Glomerular endothelial cell (primary cell): Measurements from ENCODE around the gene TNK2. TPM values are rescaled to one million over a fixed set of nuclear protein-coding genes. Genes with fewer than 3 reads are reported as not detected.
"Not testable (repeated sequence)": the region's sequence is repeated elsewhere in the genome, so short reads cannot be mapped to it uniquely, and the experiment has no call there.

Experiments used
- DNase-seq: peaks from one replicate; pipeline ENCODE4 v3.0.0-alpha.2; 2011; ENCODE audit warnings: low read depth, low spot score; ENCODE audit errors: extremely low read depth
- total RNA-seq: library from RNA; depleted of rRNA; stranded (reverse); fragments of >200 nt; gene quantifications from 2 replicates; pipeline ENCODE4 v1.2.3, GENCODE V29; 2015

TNK2 gene
- total RNA-seq, 1 donor from 2014 or later = 40.9 TPM

GRCh38 chr3:195824425-195825190 is 83.7 kb downstream of the TNK2 start:
- DNase-seq = not testable (repeated sequence)

GRCh38 chr3:195823999-195824398 is 84.4 kb downstream of the TNK2 start:
- no peak for DNase-seq

GRCh38 chr3:195823280-195823679 is 85.1 kb downstream of the TNK2 start:
- no peak for DNase-seq

GRCh38 chr3:195822131-195822696 is 86.1 kb downstream of the TNK2 start:
- DNase-seq = no peak

- no peak for DNase-seq
Observed at GRCh38 chr3:195821403-195822130, 86.8 kb downstream of the TNK2 start.

GRCh38 chr3:195820901-195821300 is 87.5 kb downstream of the TNK2 start:
- DNase-seq = no peak

DNA sequence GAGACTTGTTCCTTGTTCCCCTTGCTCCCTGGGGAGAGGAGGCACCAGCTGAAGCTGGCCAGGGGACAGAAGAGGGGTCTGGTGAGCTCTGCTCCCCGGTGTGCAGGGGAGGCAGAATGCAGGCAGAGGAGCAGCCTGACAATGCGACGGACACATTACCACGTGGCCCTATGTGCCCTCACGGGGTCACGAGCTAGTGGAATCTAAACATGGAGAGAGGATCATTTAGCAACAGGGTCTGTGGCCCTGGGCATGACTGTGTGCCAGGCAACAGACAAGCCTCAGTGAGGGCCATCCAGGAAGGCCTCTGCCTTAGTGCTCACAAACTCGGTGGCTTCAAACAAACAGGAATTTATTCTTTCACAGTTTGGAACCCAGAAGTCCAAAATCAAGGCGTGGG is 88.2 kb downstream of the TNK2 start:
- DNase-seq = no peak

DNA sequence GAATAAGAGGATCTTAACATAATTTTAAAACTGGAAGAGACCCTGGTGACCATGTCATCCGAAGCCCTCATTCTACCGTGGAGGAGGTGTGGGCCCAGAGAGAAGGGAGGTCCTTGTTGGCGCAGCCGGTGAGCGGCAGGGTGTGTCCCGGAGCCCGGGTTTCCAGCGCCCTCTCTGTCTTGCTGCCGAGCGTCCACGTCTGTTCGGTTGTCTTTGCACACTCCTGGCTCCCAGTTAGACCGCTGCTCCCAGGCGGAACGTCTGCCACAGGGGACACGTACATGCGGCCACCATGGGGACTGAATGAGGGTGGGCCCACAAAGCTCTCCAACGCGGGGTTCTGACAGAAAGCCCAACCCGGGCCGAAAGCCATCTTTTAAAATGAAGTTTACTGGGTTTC is 90.0 kb downstream of the TNK2 start:
- no peak for DNase-seq

GRCh38 chr3:195817578-195818135 is 90.7 kb downstream of the TNK2 start:
- DNase-seq = no peak

DNA sequence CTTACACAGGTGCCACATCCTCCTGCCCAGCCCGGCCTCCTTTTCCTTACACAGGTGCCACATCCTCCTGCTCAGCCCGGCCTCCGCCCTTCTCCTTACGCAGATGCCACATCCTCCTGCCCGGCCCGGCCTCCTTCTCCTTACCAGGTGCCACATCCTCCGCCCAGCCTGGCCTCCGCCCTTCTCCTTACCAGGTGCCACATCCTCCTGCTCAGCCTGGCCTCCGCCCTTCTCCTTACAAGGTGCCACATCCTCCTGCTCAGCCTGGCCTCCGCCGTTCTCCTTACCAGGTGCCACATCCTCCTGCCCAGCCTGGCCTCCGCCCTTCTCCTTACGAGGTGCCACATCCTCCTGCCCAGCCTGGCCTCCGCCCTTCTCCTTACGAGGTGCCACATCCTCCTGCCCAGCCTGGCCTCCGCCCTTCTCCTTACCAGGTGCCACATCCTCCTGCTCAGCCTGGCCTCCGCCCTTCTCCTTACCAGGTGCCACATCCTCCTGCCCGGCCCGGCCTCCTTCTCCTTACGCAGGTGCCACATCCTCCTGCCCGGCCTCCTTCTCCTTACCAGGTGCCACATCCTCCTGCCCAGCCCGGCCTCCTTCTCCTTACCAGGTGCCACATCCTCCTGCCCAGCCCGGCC is 92.0 kb downstream of the TNK2 start:
- not testable (repeated sequence) for DNase-seq

- DNase-seq = no peak
Observed at GRCh38 chr3:195815169-195815771, 93.1 kb downstream of the TNK2 start.

DNA sequence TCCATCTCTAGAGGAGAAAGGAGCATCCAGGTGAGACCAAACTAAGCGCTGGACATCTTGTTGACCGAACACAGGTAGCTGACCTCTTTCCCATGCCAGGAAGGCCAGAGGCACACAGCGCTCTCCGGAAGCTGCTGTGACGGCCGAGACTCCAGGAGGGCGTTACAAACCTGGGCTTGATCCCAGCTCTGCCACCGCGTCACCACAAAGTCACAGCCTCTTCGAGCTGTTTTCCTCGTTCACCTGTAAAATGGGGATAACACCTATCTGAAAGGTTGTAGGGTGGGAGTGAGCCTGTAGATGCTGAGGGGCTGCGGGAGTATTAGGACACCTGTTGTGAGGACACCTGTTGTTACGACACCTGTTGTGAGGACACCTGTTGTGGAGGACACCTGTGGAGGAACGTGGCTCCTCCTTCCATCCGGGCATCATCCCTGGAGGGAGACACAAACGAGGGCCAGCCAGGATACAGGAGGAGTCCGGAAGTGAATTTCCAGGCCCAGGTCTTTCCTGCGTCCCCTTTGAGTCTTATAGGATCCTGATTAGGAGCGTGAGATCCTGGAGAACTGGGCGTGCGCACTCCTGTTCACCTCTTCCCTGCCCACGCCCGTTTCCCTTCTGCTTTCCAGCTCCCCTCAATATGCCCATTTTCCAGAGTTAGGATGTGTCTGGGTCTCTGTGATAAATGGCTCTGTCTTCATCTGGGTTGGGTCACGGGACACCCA is 94.3 kb downstream of the TNK2 start:
- no peak for DNase-seq

Other genes with a start within 250 kb of the TNK2 start
- gene MUC20, start 187.6 kb downstream of the TNK2 start, total RNA-seq = 0.10 TPM in 1 of 2 replicates, not detected in the other
- 0.12 TPM in 1 of 2 replicates, not detected in the other for gene MUC4, start 96.6 kb downstream of the TNK2 start, total RNA-seq
- 66.3 and 117 TPM in 2 replicates for gene TFRC, start 173.5 kb upstream of the TNK2 start, total RNA-seq